Subcutaneous preadipocyte (primary cell): ENCODE results near the gene ARHGEF33. TPM values are rescaled to one million over a fixed set of nuclear protein-coding genes. Genes with fewer than 3 reads are reported as not detected.

Source experiments
- small RNA-seq: library from RNA; depleted of rRNA; stranded (forward); fragments of <200 nt; gene quantifications from one replicate; pipeline ENCODE3, GENCODE V24; 2012
- total RNA-seq: library from RNA; depleted of rRNA; stranded (reverse); fragments of >200 nt; gene quantifications from 2 replicates; pipeline ENCODE4 v1.2.3, GENCODE V29; 2012

ARHGEF33 gene
- 0.20 and 0.37 TPM in 2 replicates for total RNA-seq

GRCh38 chr2:38889575-38889974 lies at the start of gene ARHGEF33:
ARHGEF33 (plus strand) TSS chr2:38889875; CDS start chr2:38919448, 29,573 bp downstream.

GRCh38 chr2:38875576-38876367 lies 13.9 kb upstream of the ARHGEF33 start, which contains the start of the genes DHX57 and MORN2:
DHX57 (minus strand) TSS chr2:38875934; CDS start chr2:38868405, 7,529 bp downstream.
MORN2 (plus strand) TSS chr2:38875976.

Small RNA genes lying within 50 kb of the gene (small RNA-seq; reads per million reads assigned to genes)
- gene RN7SL96P (not detected), gene RNU6-851P (not detected)

Other genes starting within 250 kb of the ARHGEF33 start
- 10.9 and 21.7 TPM in 2 replicates for gene GALM, start 223.8 kb upstream of the ARHGEF33 start, total RNA-seq
- gene SRSF7, start 138.5 kb upstream of the ARHGEF33 start, total RNA-seq: 117 and 128 TPM in 2 replicates
- gene GEMIN6, start 111.7 kb upstream of the ARHGEF33 start, total RNA-seq: 12.9 and 15.4 TPM in 2 replicates
- 21.3 and 27.0 TPM in 2 replicates for gene DHX57, start 13.9 kb upstream of the ARHGEF33 start, total RNA-seq
- gene MORN2, start 13.9 kb upstream of the ARHGEF33 start, total RNA-seq: 10.8 and 16.2 TPM in 2 replicates
- gene SOS1, start 231.2 kb downstream of the ARHGEF33 start, total RNA-seq: 13.5 and 18.0 TPM in 2 replicates